ENCODE data around the gene FOXJ1.

DNA sequence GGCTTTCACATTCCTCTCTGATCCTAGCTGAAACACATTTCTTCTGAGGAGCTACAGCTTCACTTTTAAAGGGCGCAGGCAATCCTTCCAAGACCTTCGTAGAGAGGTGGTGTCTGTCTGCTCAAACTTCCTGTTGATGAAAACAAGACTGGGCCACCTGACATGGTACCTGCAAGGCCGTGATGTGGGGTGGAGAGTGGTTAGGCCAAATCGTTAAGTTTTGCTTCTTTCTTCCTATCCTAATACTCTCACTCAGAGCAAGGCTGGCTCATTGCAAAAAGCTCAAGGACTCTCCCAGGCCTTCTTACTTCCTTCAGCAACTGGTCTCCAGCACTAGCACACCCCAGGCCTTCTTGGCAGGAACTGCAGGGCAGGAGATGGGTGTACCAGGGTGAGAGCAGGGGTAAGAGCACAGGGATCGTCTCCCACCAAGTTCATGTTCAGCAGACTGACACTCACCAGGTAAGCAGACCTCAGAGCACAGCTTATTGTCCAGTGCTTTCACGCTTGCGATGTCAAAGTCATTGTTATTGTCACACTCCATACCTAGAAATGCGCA is 10.9 kb upstream of the FOXJ1 start:
- TF ChIP-seq GATA2 (CRISPR knock-in tag; IDR thresholded peaks at IDR 0.05): no peak
- TF ChIP-seq RFX5 (IDR thresholded peaks at IDR 0.05; ENCODE audit: low read length): no peak
- TF ChIP-seq, protein P1, sequence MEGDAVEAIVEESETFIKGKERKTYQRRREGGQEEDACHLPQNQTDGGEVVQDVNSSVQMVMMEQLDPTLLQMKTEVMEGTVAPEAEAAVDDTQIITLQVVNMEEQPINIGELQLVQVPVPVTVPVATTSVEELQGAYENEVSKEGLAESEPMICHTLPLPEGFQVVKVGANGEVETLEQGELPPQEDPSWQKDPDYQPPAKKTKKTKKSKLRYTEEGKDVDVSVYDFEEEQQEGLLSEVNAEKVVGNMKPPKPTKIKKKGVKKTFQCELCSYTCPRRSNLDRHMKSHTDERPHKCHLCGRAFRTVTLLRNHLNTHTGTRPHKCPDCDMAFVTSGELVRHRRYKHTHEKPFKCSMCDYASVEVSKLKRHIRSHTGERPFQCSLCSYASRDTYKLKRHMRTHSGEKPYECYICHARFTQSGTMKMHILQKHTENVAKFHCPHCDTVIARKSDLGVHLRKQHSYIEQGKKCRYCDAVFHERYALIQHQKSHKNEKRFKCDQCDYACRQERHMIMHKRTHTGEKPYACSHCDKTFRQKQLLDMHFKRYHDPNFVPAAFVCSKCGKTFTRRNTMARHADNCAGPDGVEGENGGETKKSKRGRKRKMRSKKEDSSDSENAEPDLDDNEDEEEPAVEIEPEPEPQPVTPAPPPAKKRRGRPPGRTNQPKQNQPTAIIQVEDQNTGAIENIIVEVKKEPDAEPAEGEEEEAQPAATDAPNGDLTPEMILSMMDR (IDR thresholded peaks at IDR 0.05): no peak
- TF ChIP-seq SMC3 (IDR thresholded peaks at IDR 0.05; ENCODE audit: low read depth, low read length): no peak
